DMS153 treated with DMSO at 0.1 percent for 48 hours (cell line): Measurements from ENCODE around the gene MMD.

Experiments used
- DNase-seq: peaks from one replicate; lab custom pipeline; 2025; ENCODE audit not compliant: unreplicated experiment; lab: John Stamatoyannopoulos, UW

The MMD gene

GRCh38 chr17:55354010-55354409, 67.6 kb downstream of the MMD start:
- DNase-seq, result no peak

- DNase-seq, result no peak
Observed at GRCh38 chr17:55351226-55351625, 70.4 kb downstream of the MMD start.

GRCh38 chr17:55350825-55351205, 70.8 kb downstream of the MMD start:
- no peak for DNase-seq

GRCh38 chr17:55348749-55349354, 72.8 kb downstream of the MMD start:
- DNase-seq, result peak; percentile 58

- DNase-seq, result no peak
Observed at GRCh38 chr17:55347341-55347740, 74.3 kb downstream of the MMD start.

GRCh38 chr17:55346658-55347057, 75.0 kb downstream of the MMD start:
- DNase-seq, result no peak

GRCh38 chr17:55345132-55345531, 76.5 kb downstream of the MMD start:
- DNase-seq, result no peak

GRCh38 chr17:55344514-55344997, 77.1 kb downstream of the MMD start:
- no peak for DNase-seq

- no peak for DNase-seq
Observed at GRCh38 chr17:55343900-55344513, 77.6 kb downstream of the MMD start.

GRCh38 chr17:55342800-55343585, 78.6 kb downstream of the MMD start:
- DNase-seq, result no peak
